Measurements from ENCODE around the gene SLC16A9. TPM values are rescaled to one million over a fixed set of nuclear protein-coding genes. Genes with fewer than 3 reads are reported as not detected.

Gene SLC16A9
- total RNA-seq, 2 experiments from 2014 or later: 1.0 to 1.4 TPM

- Mint-ChIP-seq H3K9me3 (ENCODE audit: low read depth) (no peaks in the 10 kb centered on the region), H3K27ac (no peak overlapping the region), H3K36me3 (ENCODE audit: low read depth) (no peaks in the 10 kb centered on the region), H3K27me3 (peaks cover 43% of the 10 kb centered on the region), H3K4me3 (no peak overlapping the region), H3K4me1 (no peaks in the 10 kb centered on the region)
- ChIA-PET POLR2A (interaction anchor here (1.0 kb wide), 1 partner anchor 10 kb away, joined by 4 read pairs; no protein-coding TSS in a partner anchor), CTCF (no interaction called here)
- intact Hi-C loops (cut with DNase I, micrococcal nuclease): no loop called here
- ATAC-seq (no peak), DNase-seq (no peak)
These were observed 3.7 kb upstream of the SLC16A9 start for GRCh38 chr10:59713196-59713821.

GRCh38 chr10:59711871-59712494, 2.3 kb upstream of the SLC16A9 start:
- Mint-ChIP-seq H3K27me3 (peaks cover 49% of the 10 kb centered on the region), H3K4me1 (no peaks in the 10 kb centered on the region), H3K27ac (no peak overlapping the region), H3K36me3 (ENCODE audit: low read depth) (no peaks in the 10 kb centered on the region), H3K4me3 (no peak overlapping the region), H3K9me3 (ENCODE audit: low read depth) (no peaks in the 10 kb centered on the region)
- DNase-seq (no peak), ATAC-seq (no peak)
- POLR2A ChIA-PET: interaction anchor here (1.0 kb wide), 1 partner anchor 11 kb away, joined by 4 read pairs; no protein-coding TSS in a partner anchor
- intact Hi-C loops (cut with DNase I, micrococcal nuclease): no loop called here
- CTCF ChIA-PET: interaction anchor here (0.7 to 0.8 kb wide), 2 partner anchors 41 to 1415 kb away, joined by 3 read pairs; no protein-coding TSS in a partner anchor

GRCh38 chr10:59708816-59709394, 745 bp downstream of the SLC16A9 start:
- CTCF ChIA-PET: no interaction called here
- H3K4me1 Mint-ChIP-seq: no peaks in the 10 kb centered on the region
- peak; percentile 49 for DNase-seq

GRCh38 chr10:59706851-59707797, 2.5 kb downstream of the SLC16A9 start:
- Mint-ChIP-seq H3K27ac (no peak overlapping the region), H3K4me1 (no peaks in the 10 kb centered on the region), H3K4me3 (no peak overlapping the region), H3K36me3 (ENCODE audit: low read depth) (no peaks in the 10 kb centered on the region), H3K9me3 (ENCODE audit: low read depth) (no peaks in the 10 kb centered on the region), H3K27me3 (peaks cover 35% of the 10 kb centered on the region)
- CTCF ChIA-PET: no interaction called here
- POLR2A ChIA-PET: no interaction called here
- intact Hi-C loops (cut with DNase I, micrococcal nuclease): loop anchor here in 1 of 2 experiments (5.0 to 10.0 kb wide), 2 partner anchors 98 to 200 kb away; partner anchors contain the start of gene CCDC6
- no peak for ATAC-seq
- DNase-seq: no peak

More at GRCh38 chr10:59708816-59709394, 745 bp downstream of the SLC16A9 start:
- peak; percentile 28 for ATAC-seq
- intact Hi-C loops (cut with DNase I, micrococcal nuclease): loop anchor here (1.0 to 10.0 kb wide), 5 partner anchors 96 to 198 kb away; partner anchors contain the start of gene CCDC6 (in 1 of the 2)
- Mint-ChIP-seq H3K4me3 (peak overlapping the region; percentile 68), H3K9me3 (ENCODE audit: low read depth) (no peaks in the 10 kb centered on the region), H3K27me3 (peaks cover 48% of the 10 kb centered on the region), H3K36me3 (ENCODE audit: low read depth) (no peaks in the 10 kb centered on the region), H3K27ac (peak overlapping the region; percentile 10)
- POLR2A ChIA-PET: interaction anchor here (1.8 kb wide), 1 partner anchor 197 kb away, joined by 7 read pairs; the partner anchor contains the start of gene CCDC6

GRCh38 chr10:59705931-59706330, 3.7 kb downstream of the SLC16A9 start:
- no peaks in the 10 kb centered on the region for H3K4me1 Mint-ChIP-seq
- H3K27me3 Mint-ChIP-seq: peaks cover 32% of the 10 kb centered on the region
- ChIA-PET POLR2A (no interaction called here), CTCF (no interaction called here)
- intact Hi-C loops (cut with DNase I, micrococcal nuclease): loop anchor here in 1 of 2 experiments (5.0 to 10.0 kb wide), 2 partner anchors 99 to 201 kb away; partner anchors contain the start of gene CCDC6
- no peak for DNase-seq
- H3K4me3 Mint-ChIP-seq: no peak overlapping the region
- no peak overlapping the region for H3K27ac Mint-ChIP-seq
- no peaks in the 10 kb centered on the region for H3K9me3 Mint-ChIP-seq (ENCODE audit: low read depth)
- H3K36me3 Mint-ChIP-seq (ENCODE audit: low read depth): no peaks in the 10 kb centered on the region
- ATAC-seq: no peak

DNA sequence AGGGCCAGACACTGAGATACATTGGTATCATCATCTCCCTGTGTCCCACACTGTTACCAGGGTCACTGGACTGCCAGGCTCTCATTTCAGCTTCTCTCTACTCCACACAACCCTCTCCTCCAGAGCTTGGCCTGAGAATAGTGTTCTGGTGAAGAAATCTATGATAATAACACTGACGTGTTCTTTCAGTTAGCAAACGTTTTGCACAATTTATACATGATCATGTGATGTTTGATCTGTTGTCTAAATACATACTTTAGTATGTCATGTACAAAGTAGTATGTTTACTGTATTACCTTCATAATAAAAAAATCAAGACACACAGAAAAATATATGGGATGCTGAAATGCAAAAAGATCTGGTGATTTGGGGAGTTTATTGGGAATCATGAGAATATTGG, 5.0 kb downstream of the SLC16A9 start:
- Mint-ChIP-seq H3K9me3 (ENCODE audit: low read depth) (no peaks in the 10 kb centered on the region), H3K4me3 (no peak overlapping the region), H3K4me1 (no peaks in the 10 kb centered on the region), H3K36me3 (ENCODE audit: low read depth) (no peaks in the 10 kb centered on the region), H3K27me3 (peaks cover 30% of the 10 kb centered on the region), H3K27ac (no peak overlapping the region)
- ChIA-PET POLR2A (no interaction called here), CTCF (no interaction called here)
- intact Hi-C loops (cut with DNase I, micrococcal nuclease): loop anchor here in 1 of 2 experiments (5.0 to 10.0 kb wide), 2 partner anchors 100 to 203 kb away; partner anchors contain the start of gene CCDC6
- ATAC-seq (no peak), DNase-seq (no peak)

DNA sequence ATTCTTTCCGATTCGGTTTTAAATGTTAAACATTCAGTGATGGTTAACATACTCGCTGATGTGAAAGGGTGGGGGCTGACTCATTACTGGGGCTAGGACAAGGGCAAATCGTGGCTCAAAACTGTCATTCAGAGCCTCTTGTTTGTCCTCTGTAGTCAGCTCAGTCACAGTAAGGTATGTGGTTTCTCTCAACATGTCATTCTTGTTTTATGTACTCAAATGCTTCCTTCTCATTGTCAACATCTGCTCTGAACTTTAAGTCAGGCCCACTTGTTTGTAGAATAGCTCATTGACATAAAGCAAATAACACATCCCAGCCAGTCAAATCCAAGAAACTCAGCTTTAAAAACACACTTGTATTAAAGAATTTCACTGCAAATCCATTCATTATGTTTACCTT, 7.3 kb downstream of the SLC16A9 start:
- Mint-ChIP-seq H3K36me3 (ENCODE audit: low read depth) (no peaks in the 10 kb centered on the region), H3K27me3 (peaks cover 29% of the 10 kb centered on the region), H3K27ac (no peak overlapping the region), H3K4me1 (no peaks in the 10 kb centered on the region), H3K4me3 (no peak overlapping the region), H3K9me3 (ENCODE audit: low read depth) (no peaks in the 10 kb centered on the region)
- no peak for DNase-seq
- intact Hi-C loops (cut with DNase I, micrococcal nuclease): loop anchor here in 1 of 2 experiments (10.0 kb wide), 1 partner anchor 102 kb away; no protein-coding TSS in a partner anchor
- peak; percentile 55 for ATAC-seq
- CTCF ChIA-PET: interaction anchor here (0.7 to 0.9 kb wide), 2 partner anchors 204 to 312 kb away, joined by 3 read pairs; partner anchors contain the start of gene CCDC6
- POLR2A ChIA-PET: no interaction called here

DNA sequence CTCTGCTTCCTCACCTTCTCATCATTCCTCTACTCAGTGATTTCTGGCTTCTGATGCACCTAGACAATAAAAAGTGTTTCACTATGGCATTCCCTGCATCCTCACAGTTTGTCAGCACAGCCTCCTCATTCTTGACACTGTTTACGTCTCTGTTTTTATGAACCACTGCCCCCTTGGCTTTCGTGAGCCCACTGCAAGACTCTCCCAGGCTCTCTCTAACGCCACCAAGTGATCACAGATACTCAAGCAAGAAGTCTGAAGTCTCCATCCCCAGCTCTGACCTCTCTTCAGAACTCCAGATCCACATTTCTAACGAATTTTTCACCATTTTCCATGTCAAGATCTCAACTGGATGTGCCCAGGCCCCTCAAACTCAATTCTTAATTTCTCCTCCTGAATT, 8.9 kb downstream of the SLC16A9 start:
- no peak overlapping the region for H3K27ac Mint-ChIP-seq
- no peaks in the 10 kb centered on the region for H3K4me1 Mint-ChIP-seq
- intact Hi-C loops (cut with DNase I, micrococcal nuclease): loop anchor here in 1 of 2 experiments (10.0 kb wide), 1 partner anchor 104 kb away; no protein-coding TSS in a partner anchor
- POLR2A ChIA-PET: no interaction called here
- no peaks in the 10 kb centered on the region for H3K9me3 Mint-ChIP-seq (ENCODE audit: low read depth)
- CTCF ChIA-PET: no interaction called here
- peaks cover 21% of the 10 kb centered on the region for H3K27me3 Mint-ChIP-seq
- H3K36me3 Mint-ChIP-seq (ENCODE audit: low read depth): no peaks in the 10 kb centered on the region
- ATAC-seq (no peak), DNase-seq (no peak)
- no peak overlapping the region for H3K4me3 Mint-ChIP-seq

DNA sequence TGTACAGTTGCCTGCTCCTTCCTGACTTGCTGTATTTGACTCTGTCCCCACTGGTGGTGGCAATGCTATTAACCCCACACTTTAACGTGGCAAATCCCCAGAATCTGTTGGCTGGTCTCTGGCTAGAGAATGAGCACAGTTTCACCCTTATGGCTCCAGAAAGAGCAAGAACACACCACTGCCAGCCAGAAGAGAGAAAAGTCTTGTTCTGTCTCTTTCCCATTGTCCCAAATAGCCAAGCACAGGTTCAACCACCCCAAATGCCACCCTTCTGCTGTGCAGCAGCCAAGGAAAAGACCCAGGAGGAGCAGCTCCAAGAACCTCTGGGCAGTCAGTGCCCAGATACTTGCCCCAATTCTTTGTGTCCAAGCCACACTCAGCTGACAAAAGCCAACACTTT, 11.3 kb downstream of the SLC16A9 start:
- intact Hi-C loops (cut with DNase I, micrococcal nuclease): no loop called here
- ChIA-PET CTCF (no interaction called here), POLR2A (no interaction called here)
- H3K27me3 Mint-ChIP-seq: peaks cover 23% of the 10 kb centered on the region
- H3K4me1 Mint-ChIP-seq: no peaks in the 10 kb centered on the region
- H3K9me3 Mint-ChIP-seq (ENCODE audit: low read depth): no peaks in the 10 kb centered on the region
- no peak for DNase-seq
- no peak overlapping the region for H3K4me3 Mint-ChIP-seq
- no peak overlapping the region for H3K27ac Mint-ChIP-seq
- no peaks in the 10 kb centered on the region for H3K36me3 Mint-ChIP-seq (ENCODE audit: low read depth)
- no peak for ATAC-seq

DNA sequence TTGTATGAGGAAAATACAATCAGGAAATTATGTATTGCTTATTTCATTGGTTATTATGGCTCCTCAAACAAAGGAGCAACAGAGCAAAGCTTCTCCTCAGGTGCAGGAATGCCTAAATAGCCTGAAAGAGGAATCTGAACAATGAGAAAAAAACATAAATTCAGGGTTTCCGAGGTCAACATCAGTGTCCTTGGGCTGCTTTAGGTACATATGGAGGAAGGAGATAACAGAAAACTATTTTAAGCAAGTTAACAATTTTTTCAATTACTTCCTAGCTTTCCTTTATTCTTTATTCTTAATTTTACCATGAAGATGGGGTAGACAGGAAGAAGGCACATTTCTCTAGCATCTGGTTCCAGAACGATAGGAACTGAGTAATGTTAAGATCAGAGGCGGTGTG, 14.0 kb downstream of the SLC16A9 start:
- H3K9me3 Mint-ChIP-seq (ENCODE audit: low read depth): no peaks in the 10 kb centered on the region
- ATAC-seq (no peak), DNase-seq (no peak)
- intact Hi-C loops (cut with DNase I, micrococcal nuclease): no loop called here
- no peak overlapping the region for H3K27ac Mint-ChIP-seq
- H3K27me3 Mint-ChIP-seq: peaks cover 15% of the 10 kb centered on the region
- no peak overlapping the region for H3K4me3 Mint-ChIP-seq
- POLR2A ChIA-PET: no interaction called here
- no peaks in the 10 kb centered on the region for H3K4me1 Mint-ChIP-seq
- CTCF ChIA-PET: interaction anchor here (0.6 kb wide), 1 partner anchor 8 kb away, joined by 3 read pairs; no protein-coding TSS in a partner anchor
- H3K36me3 Mint-ChIP-seq (ENCODE audit: low read depth): no peaks in the 10 kb centered on the region

DNA sequence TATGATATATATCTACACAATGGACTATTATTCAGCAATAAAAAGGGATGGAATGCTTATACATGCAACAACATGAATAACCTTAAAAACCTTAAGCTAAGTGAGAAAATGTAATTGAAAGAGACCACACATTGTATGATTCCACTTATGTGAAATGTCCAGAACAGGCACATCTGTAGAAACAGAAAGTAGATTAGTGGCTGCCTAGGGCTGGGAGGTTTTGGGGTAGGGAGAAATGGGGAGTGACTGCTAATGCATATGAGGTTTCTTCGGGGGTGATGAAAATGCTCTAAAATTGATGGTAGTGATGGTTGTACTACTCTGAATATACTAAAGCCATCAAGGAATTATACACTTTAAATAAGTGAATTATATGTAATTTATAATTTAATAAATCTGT, 14.7 kb downstream of the SLC16A9 start:
- ChIA-PET CTCF (no interaction called here), POLR2A (no interaction called here)
- H3K36me3 Mint-ChIP-seq (ENCODE audit: low read depth): no peaks in the 10 kb centered on the region
- H3K27me3 Mint-ChIP-seq: peaks cover 18% of the 10 kb centered on the region
- no peak overlapping the region for H3K4me3 Mint-ChIP-seq
- H3K27ac Mint-ChIP-seq: no peak overlapping the region
- DNase-seq (no peak), ATAC-seq (no peak)
- intact Hi-C loops (cut with DNase I, micrococcal nuclease): no loop called here
- H3K9me3 Mint-ChIP-seq (ENCODE audit: low read depth): no peaks in the 10 kb centered on the region
- H3K4me1 Mint-ChIP-seq: no peaks in the 10 kb centered on the region

Data from activated CD4-positive, alpha-beta T cell treated with anti-CD3 and anti-CD28 coated beads for 36 hours (primary cell).